Measurements from ENCODE around the gene TGFBR2. TPM values are rescaled to one million over a fixed set of nuclear protein-coding genes. Genes with fewer than 3 reads are reported as not detected.

Gene TGFBR2
- total RNA-seq, 1 experiment from 2014 or later: 22.5 TPM

- Histone ChIP-seq H2AFZ (ENCODE audit: low read depth, low read length, poor library complexity, severe bottlenecking) (peak overlapping the region; percentile 46), H4K20me1 (ENCODE audit: insufficient read depth) (no peaks in the 10 kb centered on the region), H3K27ac (ENCODE audit: low read depth, low read length) (peak overlapping the region; percentile 12; the same call in 1 of the 2 replicates), H3K4me2 (ENCODE audit: low read length) (peak overlapping the region; percentile 57), H3K9ac (ENCODE audit: low read length) (no peak overlapping the region), H3K4me3 (replicated peaks in 1 of 2; ENCODE audit: low read depth in 1 of 2, low read length in 2 of 2) (peak overlapping the region in 1 of 2 experiments; percentile 9; a peak in 2 of 4 replicates), H3K9me2 (ENCODE audit: insufficient read depth) (no peaks in the 10 kb centered on the region), H3K36me3 (ENCODE audit: control insufficient read depth in 1 of 2, insufficient read depth in 2 of 2, low read length in 2 of 2) (no peaks in the 10 kb centered on the region), H3K4me1 (ENCODE audit: control insufficient read depth in 1 of 2, insufficient read depth in 2 of 2, low read length in 2 of 2) (peaks cover 14 to 20% of the 10 kb centered on the region in 2 experiments), H3K27me3 (ENCODE audit: insufficient read depth, low read length) (no peaks in the 10 kb centered on the region), H3K9me3 (ENCODE audit: control insufficient read depth in 1 of 2, insufficient read depth in 1 of 2, low read depth in 1 of 2, low read length in 2 of 2) (no peaks in the 10 kb centered on the region), H3K79me2 (ENCODE audit: insufficient read depth, low read length) (no peaks in the 10 kb centered on the region)
- no TSS peak for BruUV-seq (replicated peaks)
- DNase-seq (ENCODE audit: low read depth, low spot score) (no peak), ATAC-seq (no peak)
- RAD21 ChIA-PET (ENCODE audit: low non-redundant PET in 1 of 2, low total read pairs in 2 of 2, uncharacterized antibody in 2 of 2, unreplicated experiment in 2 of 2): no interaction called here
- POLR2A ChIA-PET: no interaction called here
- TF ChIP-seq SRF (IDR thresholded peaks at IDR 0.05; ENCODE audit: low read depth) (no peak), FOSL1 (IDR thresholded peaks at IDR 0.05; ENCODE audit: low read depth) (no peak), CEBPB (IDR thresholded peaks at IDR 0.05; ENCODE audit: low read depth) (no peak), ZFX (IDR thresholded peaks at IDR 0.05) (no peak), POLR2AphosphoS5 (IDR thresholded peaks at IDR 0.05; ENCODE audit: low read depth, low read length) (no peak), SIN3A (IDR thresholded peaks at IDR 0.05; ENCODE audit: low read depth) (no peak), EZH2 (IDR thresholded peaks at IDR 0.05) (no peak), YY1 (IDR thresholded peaks at IDR 0.05; ENCODE audit: extremely low read depth, insufficient replicate concordance, low read depth, low read length) (no peak), EGR1 (IDR thresholded peaks at IDR 0.05; ENCODE audit: low read depth) (no peak), ZNF274 (IDR thresholded peaks at IDR 0.05; ENCODE audit: low read depth, low read length) (no peak)
- TF ChIP-seq, protein P1, sequence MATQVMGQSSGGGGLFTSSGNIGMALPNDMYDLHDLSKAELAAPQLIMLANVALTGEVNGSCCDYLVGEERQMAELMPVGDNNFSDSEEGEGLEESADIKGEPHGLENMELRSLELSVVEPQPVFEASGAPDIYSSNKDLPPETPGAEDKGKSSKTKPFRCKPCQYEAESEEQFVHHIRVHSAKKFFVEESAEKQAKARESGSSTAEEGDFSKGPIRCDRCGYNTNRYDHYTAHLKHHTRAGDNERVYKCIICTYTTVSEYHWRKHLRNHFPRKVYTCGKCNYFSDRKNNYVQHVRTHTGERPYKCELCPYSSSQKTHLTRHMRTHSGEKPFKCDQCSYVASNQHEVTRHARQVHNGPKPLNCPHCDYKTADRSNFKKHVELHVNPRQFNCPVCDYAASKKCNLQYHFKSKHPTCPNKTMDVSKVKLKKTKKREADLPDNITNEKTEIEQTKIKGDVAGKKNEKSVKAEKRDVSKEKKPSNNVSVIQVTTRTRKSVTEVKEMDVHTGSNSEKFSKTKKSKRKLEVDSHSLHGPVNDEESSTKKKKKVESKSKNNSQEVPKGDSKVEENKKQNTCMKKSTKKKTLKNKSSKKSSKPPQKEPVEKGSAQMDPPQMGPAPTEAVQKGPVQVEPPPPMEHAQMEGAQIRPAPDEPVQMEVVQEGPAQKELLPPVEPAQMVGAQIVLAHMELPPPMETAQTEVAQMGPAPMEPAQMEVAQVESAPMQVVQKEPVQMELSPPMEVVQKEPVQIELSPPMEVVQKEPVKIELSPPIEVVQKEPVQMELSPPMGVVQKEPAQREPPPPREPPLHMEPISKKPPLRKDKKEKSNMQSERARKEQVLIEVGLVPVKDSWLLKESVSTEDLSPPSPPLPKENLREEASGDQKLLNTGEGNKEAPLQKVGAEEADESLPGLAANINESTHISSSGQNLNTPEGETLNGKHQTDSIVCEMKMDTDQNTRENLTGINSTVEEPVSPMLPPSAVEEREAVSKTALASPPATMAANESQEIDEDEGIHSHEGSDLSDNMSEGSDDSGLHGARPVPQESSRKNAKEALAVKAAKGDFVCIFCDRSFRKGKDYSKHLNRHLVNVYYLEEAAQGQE (IDR thresholded peaks at IDR 0.05; ENCODE audit: low read depth): no peak
- CTCF ChIA-PET: no interaction called here
- intact Hi-C loops (cut with micrococcal nuclease): no loop called here
Observed at GRCh38 chr3:30721314-30721634, 114.9 kb downstream of the TGFBR2 start.
